ENCODE results near the gene DENND1A. TPM values are rescaled to one million over a fixed set of nuclear protein-coding genes. Genes with fewer than 3 reads are reported as not detected.

Gene DENND1A
- total and polyA plus RNA-seq, 2 of the 13 experiments (the other 11 are each of a cell fraction or from before 2014, with no cell fraction given), result 14.8 to 30.1 TPM

GRCh38 chr9:123346826-123347225 is 583.1 kb downstream of the DENND1A start (continued):
- TF ChIP-seq ZNF362 (CRISPR knock-in tag; IDR thresholded peaks at IDR 0.05; ENCODE audit: borderline replicate concordance), result no peak
- no peak for TF ChIP-seq ZNF329 (CRISPR knock-in tag; IDR thresholded peaks at IDR 0.05; ENCODE audit: low read depth)
- peak; percentile 73 for TF ChIP-seq ZNF646 (CRISPR knock-in tag; IDR thresholded peaks at IDR 0.05)
- no peak for TF ChIP-seq ZFX (CRISPR knock-in tag; IDR thresholded peaks at IDR 0.05; ENCODE audit: low read depth)
- TF ChIP-seq ZNF441 (CRISPR knock-in tag; IDR thresholded peaks at IDR 0.05; ENCODE audit: borderline replicate concordance), result no peak
- TF ChIP-seq ZNF530 (CRISPR knock-in tag; IDR thresholded peaks at IDR 0.05; ENCODE audit: low read depth), result no peak
- no peak for TF ChIP-seq ISX (CRISPR knock-in tag; conservative IDR thresholded peaks at IDR 0.05)
- TF ChIP-seq ZNF746 (CRISPR knock-in tag; IDR thresholded peaks at IDR 0.05), result no peak
- no peak for TF ChIP-seq ZNF687 (CRISPR knock-in tag; IDR thresholded peaks at IDR 0.05)
- 0 out of 2 replicates have a peak, but pooled peaks have one; percentile 29 for TF ChIP-seq ARNT (IDR thresholded peaks at IDR 0.05)
- no peak for TF ChIP-seq CAMTA2 (CRISPR knock-in tag; IDR thresholded peaks at IDR 0.05; ENCODE audit: borderline replicate concordance)
